ENCODE data around the gene GAB2.

GAB2 gene

GRCh38 chr11:78332174-78332866, 85.3 kb downstream of the GAB2 start:
- no peak overlapping the region for H3K27ac ChIP-seq (ENCODE audit: low read length)
- no peaks in the 10 kb centered on the region for H3K36me3 ChIP-seq (ENCODE audit: control insufficient read depth in 2 of 2, insufficient read depth in 2 of 2, low read length in 2 of 2)
- H3K4me1 ChIP-seq (ENCODE audit: control insufficient read depth, insufficient read depth, low read length), result no peaks in the 10 kb centered on the region
- no peak overlapping the region for H3K4me3 ChIP-seq (ENCODE audit: low read length in 2 of 2)
- no peaks in the 10 kb centered on the region for H3K9me3 ChIP-seq (ENCODE audit: control insufficient read depth in 2 of 2, low read length in 2 of 2)
- H3K27me3 ChIP-seq (ENCODE audit: control insufficient read depth in 1 of 2, insufficient read depth in 2 of 2, low read length in 2 of 2), result no peaks in the 10 kb centered on the region
- H3K9ac ChIP-seq (ENCODE audit: low read length in 2 of 2), result no peak overlapping the region

- Histone ChIP-seq H3K36me3 (ENCODE audit: control insufficient read depth in 2 of 2, insufficient read depth in 2 of 2, low read length in 2 of 2) (no peaks in the 10 kb centered on the region), H3K27ac (ENCODE audit: low read length) (no peak overlapping the region), H3K9me3 (ENCODE audit: control insufficient read depth in 2 of 2, low read length in 2 of 2) (no peaks in the 10 kb centered on the region), H3K4me1 (ENCODE audit: control insufficient read depth, insufficient read depth, low read length) (no peaks in the 10 kb centered on the region), H3K9ac (ENCODE audit: low read length in 2 of 2) (no peak overlapping the region), H3K27me3 (ENCODE audit: control insufficient read depth in 1 of 2, insufficient read depth in 2 of 2, low read length in 2 of 2) (no peaks in the 10 kb centered on the region), H3K4me3 (ENCODE audit: low read length in 2 of 2) (no peak overlapping the region)
These were observed 85.9 kb downstream of the GAB2 start for GRCh38 chr11:78331711-78332110.

GRCh38 chr11:78330361-78330760, 87.3 kb downstream of the GAB2 start:
- Histone ChIP-seq H3K9ac (ENCODE audit: low read length in 2 of 2) (no peak overlapping the region), H3K36me3 (ENCODE audit: control insufficient read depth in 2 of 2, insufficient read depth in 2 of 2, low read length in 2 of 2) (no peaks in the 10 kb centered on the region), H3K4me1 (ENCODE audit: control insufficient read depth, insufficient read depth, low read length) (no peaks in the 10 kb centered on the region), H3K9me3 (ENCODE audit: control insufficient read depth in 2 of 2, low read length in 2 of 2) (no peaks in the 10 kb centered on the region), H3K4me3 (ENCODE audit: low read length in 2 of 2) (no peak overlapping the region), H3K27me3 (ENCODE audit: control insufficient read depth in 1 of 2, insufficient read depth in 2 of 2, low read length in 2 of 2) (no peaks in the 10 kb centered on the region), H3K27ac (ENCODE audit: low read length) (no peak overlapping the region)

GRCh38 chr11:78327945-78328344, 89.7 kb downstream of the GAB2 start:
- Histone ChIP-seq H3K4me3 (ENCODE audit: low read length in 2 of 2) (no peak overlapping the region), H3K27ac (ENCODE audit: low read length) (no peak overlapping the region), H3K9ac (ENCODE audit: low read length in 2 of 2) (no peak overlapping the region), H3K27me3 (ENCODE audit: control insufficient read depth in 1 of 2, insufficient read depth in 2 of 2, low read length in 2 of 2) (no peaks in the 10 kb centered on the region), H3K36me3 (ENCODE audit: control insufficient read depth in 2 of 2, insufficient read depth in 2 of 2, low read length in 2 of 2) (no peaks in the 10 kb centered on the region), H3K4me1 (ENCODE audit: control insufficient read depth, insufficient read depth, low read length) (no peaks in the 10 kb centered on the region), H3K9me3 (ENCODE audit: control insufficient read depth in 2 of 2, low read length in 2 of 2) (no peaks in the 10 kb centered on the region)

GRCh38 chr11:78325274-78325781, 92.3 kb downstream of the GAB2 start:
- no peak overlapping the region for H3K27ac ChIP-seq (ENCODE audit: low read length)
- H3K9me3 ChIP-seq (ENCODE audit: control insufficient read depth in 2 of 2, low read length in 2 of 2), result no peaks in the 10 kb centered on the region
- H3K9ac ChIP-seq (ENCODE audit: low read length in 2 of 2), result no peak overlapping the region
- H3K36me3 ChIP-seq (ENCODE audit: control insufficient read depth in 2 of 2, insufficient read depth in 2 of 2, low read length in 2 of 2), result no peaks in the 10 kb centered on the region
- no peaks in the 10 kb centered on the region for H3K27me3 ChIP-seq (ENCODE audit: control insufficient read depth in 1 of 2, insufficient read depth in 2 of 2, low read length in 2 of 2)
- H3K4me1 ChIP-seq (ENCODE audit: control insufficient read depth, insufficient read depth, low read length), result no peaks in the 10 kb centered on the region
- H3K4me3 ChIP-seq (ENCODE audit: low read length in 2 of 2), result no peak overlapping the region

- H3K4me3 ChIP-seq (ENCODE audit: low read length in 2 of 2), result no peak overlapping the region
- peaks cover 6% of the 10 kb centered on the region for H3K4me1 ChIP-seq (ENCODE audit: control insufficient read depth, insufficient read depth, low read length)
- no peaks in the 10 kb centered on the region for H3K27me3 ChIP-seq (ENCODE audit: control insufficient read depth in 1 of 2, insufficient read depth in 2 of 2, low read length in 2 of 2)
- no peaks in the 10 kb centered on the region for H3K36me3 ChIP-seq (ENCODE audit: control insufficient read depth in 2 of 2, insufficient read depth in 2 of 2, low read length in 2 of 2)
- no peak overlapping the region for H3K27ac ChIP-seq (ENCODE audit: low read length)
- no peaks in the 10 kb centered on the region for H3K9me3 ChIP-seq (ENCODE audit: control insufficient read depth in 2 of 2, low read length in 2 of 2)
- H3K9ac ChIP-seq (ENCODE audit: low read length in 2 of 2), result no peak overlapping the region
These were observed 94.3 kb downstream of the GAB2 start for GRCh38 chr11:78323363-78323762.

GRCh38 chr11:78319453-78319955, 98.1 kb downstream of the GAB2 start:
- H3K4me1 ChIP-seq (ENCODE audit: control insufficient read depth, insufficient read depth, low read length), result peaks cover 10% of the 10 kb centered on the region
- no peak overlapping the region for H3K4me3 ChIP-seq (ENCODE audit: low read length in 2 of 2)
- no peaks in the 10 kb centered on the region for H3K9me3 ChIP-seq (ENCODE audit: control insufficient read depth in 2 of 2, low read length in 2 of 2)
- H3K27me3 ChIP-seq (ENCODE audit: control insufficient read depth in 1 of 2, insufficient read depth in 2 of 2, low read length in 2 of 2), result no peaks in the 10 kb centered on the region
- no peak overlapping the region for H3K27ac ChIP-seq (ENCODE audit: low read length)
- no peak overlapping the region for H3K9ac ChIP-seq (ENCODE audit: low read length in 2 of 2)
- H3K36me3 ChIP-seq (ENCODE audit: control insufficient read depth in 2 of 2, insufficient read depth in 2 of 2, low read length in 2 of 2), result no peaks in the 10 kb centered on the region

- H3K4me1 ChIP-seq (ENCODE audit: control insufficient read depth, insufficient read depth, low read length), result peaks cover 12% of the 10 kb centered on the region
- H3K36me3 ChIP-seq (ENCODE audit: control insufficient read depth in 2 of 2, insufficient read depth in 2 of 2, low read length in 2 of 2), result no peaks in the 10 kb centered on the region
- peak overlapping the region; percentile 25 for H3K27ac ChIP-seq (ENCODE audit: low read length)
- peak overlapping the region in 1 of 2 donors; percentile 3 for H3K4me3 ChIP-seq (ENCODE audit: low read length in 2 of 2)
- H3K27me3 ChIP-seq (ENCODE audit: control insufficient read depth in 1 of 2, insufficient read depth in 2 of 2, low read length in 2 of 2), result no peaks in the 10 kb centered on the region
- no peak overlapping the region for H3K9ac ChIP-seq (ENCODE audit: low read length in 2 of 2)
- no peaks in the 10 kb centered on the region for H3K9me3 ChIP-seq (ENCODE audit: control insufficient read depth in 2 of 2, low read length in 2 of 2)
These were observed 99.1 kb downstream of the GAB2 start for GRCh38 chr11:78318321-78319114.

GRCh38 chr11:78315724-78316123, 101.9 kb downstream of the GAB2 start:
- no peaks in the 10 kb centered on the region for H3K36me3 ChIP-seq (ENCODE audit: control insufficient read depth in 2 of 2, insufficient read depth in 2 of 2, low read length in 2 of 2)
- no peaks in the 10 kb centered on the region for H3K27me3 ChIP-seq (ENCODE audit: control insufficient read depth in 1 of 2, insufficient read depth in 2 of 2, low read length in 2 of 2)
- no peak overlapping the region for H3K27ac ChIP-seq (ENCODE audit: low read length)
- H3K9ac ChIP-seq (ENCODE audit: low read length in 2 of 2), result no peak overlapping the region
- H3K9me3 ChIP-seq (ENCODE audit: control insufficient read depth in 2 of 2, low read length in 2 of 2), result no peaks in the 10 kb centered on the region
- peaks cover 22% of the 10 kb centered on the region for H3K4me1 ChIP-seq (ENCODE audit: control insufficient read depth, insufficient read depth, low read length)
- no peak overlapping the region for H3K4me3 ChIP-seq (ENCODE audit: low read length in 2 of 2)

- H3K27ac ChIP-seq (ENCODE audit: low read length), result no peak overlapping the region
- H3K9ac ChIP-seq (ENCODE audit: low read length in 2 of 2), result no peak overlapping the region
- H3K27me3 ChIP-seq (ENCODE audit: control insufficient read depth in 1 of 2, insufficient read depth in 2 of 2, low read length in 2 of 2), result no peaks in the 10 kb centered on the region
- no peak overlapping the region for H3K4me3 ChIP-seq (ENCODE audit: low read length in 2 of 2)
- peaks cover 29% of the 10 kb centered on the region for H3K4me1 ChIP-seq (ENCODE audit: control insufficient read depth, insufficient read depth, low read length)
- no peaks in the 10 kb centered on the region for H3K36me3 ChIP-seq (ENCODE audit: control insufficient read depth in 2 of 2, insufficient read depth in 2 of 2, low read length in 2 of 2)
- no peaks in the 10 kb centered on the region for H3K9me3 ChIP-seq (ENCODE audit: control insufficient read depth in 2 of 2, low read length in 2 of 2)
These were observed 102.9 kb downstream of the GAB2 start for GRCh38 chr11:78314762-78315161.

- no peak overlapping the region for H3K4me3 ChIP-seq (ENCODE audit: low read length in 2 of 2)
- H3K36me3 ChIP-seq (ENCODE audit: control insufficient read depth in 2 of 2, insufficient read depth in 2 of 2, low read length in 2 of 2), result no peaks in the 10 kb centered on the region
- no peaks in the 10 kb centered on the region for H3K9me3 ChIP-seq (ENCODE audit: control insufficient read depth in 2 of 2, low read length in 2 of 2)
- peaks cover 29% of the 10 kb centered on the region for H3K4me1 ChIP-seq (ENCODE audit: control insufficient read depth, insufficient read depth, low read length)
- no peak overlapping the region for H3K27ac ChIP-seq (ENCODE audit: low read length)
- no peaks in the 10 kb centered on the region for H3K27me3 ChIP-seq (ENCODE audit: control insufficient read depth in 1 of 2, insufficient read depth in 2 of 2, low read length in 2 of 2)
- no peak overlapping the region for H3K9ac ChIP-seq (ENCODE audit: low read length in 2 of 2)
These were observed 103.7 kb downstream of the GAB2 start for GRCh38 chr11:78313898-78314297.

All from stomach smooth muscle (tissue), 2 donors.